ENCODE data around the gene CNTNAP4. TPM values are rescaled to one million over a fixed set of nuclear protein-coding genes. Genes with fewer than 3 reads are reported as not detected.

Gene CNTNAP4
- total RNA-seq, 1 experiment from 2014 or later: not detected

GRCh38 chr16:76446251-76446650, 169.1 kb downstream of the CNTNAP4 start:
- ChIA-PET POLR2A (no interaction called here), CTCF (no interaction called here), RAD21 (ENCODE audit: low non-redundant PET in 1 of 2, low total read pairs in 2 of 2, uncharacterized antibody in 2 of 2, unreplicated experiment in 2 of 2) (no interaction called here)
- Histone ChIP-seq H3K4me1 (ENCODE audit: control insufficient read depth in 1 of 2, insufficient read depth in 2 of 2, low read length in 2 of 2) (no peaks in the 10 kb centered on the region), H3K4me3 (replicated peaks in 1 of 2; ENCODE audit: low read depth in 1 of 2, low read length in 2 of 2) (no peak overlapping the region), H3K9ac (ENCODE audit: low read length) (no peak overlapping the region), H2AFZ (ENCODE audit: low read depth, low read length, poor library complexity, severe bottlenecking) (no peak overlapping the region), H3K9me2 (ENCODE audit: insufficient read depth) (no peaks in the 10 kb centered on the region), H3K4me2 (ENCODE audit: low read length) (no peak overlapping the region), H3K27ac (ENCODE audit: low read depth, low read length) (no peak overlapping the region), H3K79me2 (ENCODE audit: insufficient read depth, low read length) (no peaks in the 10 kb centered on the region), H3K27me3 (ENCODE audit: insufficient read depth, low read length) (no peaks in the 10 kb centered on the region), H3K36me3 (ENCODE audit: control insufficient read depth in 1 of 2, insufficient read depth in 2 of 2, low read length in 2 of 2) (no peaks in the 10 kb centered on the region), H4K20me1 (ENCODE audit: insufficient read depth) (no peaks in the 10 kb centered on the region; the same call in 1 of the 2 replicates), H3K9me3 (ENCODE audit: control insufficient read depth in 1 of 2, insufficient read depth in 1 of 2, low read depth in 1 of 2, low read length in 2 of 2) (peaks cover 0 to 15% of the 10 kb centered on the region in 2 experiments; a peak in 3 of 4 replicates)
- TF ChIP-seq FOSL1 (IDR thresholded peaks at IDR 0.05; ENCODE audit: low read depth): no peak
- TF ChIP-seq SIN3A (IDR thresholded peaks at IDR 0.05; ENCODE audit: low read depth): no peak
- TF ChIP-seq EGR1 (IDR thresholded peaks at IDR 0.05; ENCODE audit: low read depth): no peak
- TF ChIP-seq SP1 (IDR thresholded peaks at IDR 0.05; ENCODE audit: low read depth): no peak
- no peak for TF ChIP-seq TCF7L2 (IDR thresholded peaks at IDR 0.05; ENCODE audit: borderline replicate concordance, extremely low read depth, insufficient read depth, insufficient read length)
- TF ChIP-seq RAD21 (IDR thresholded peaks at IDR 0.05; ENCODE audit: low read depth): no peak
- no peak for TF ChIP-seq EZH2 (IDR thresholded peaks at IDR 0.05)
- TF ChIP-seq SRF (IDR thresholded peaks at IDR 0.05; ENCODE audit: low read depth): no peak
- no peak for TF ChIP-seq EZH2phosphoT487 (IDR thresholded peaks at IDR 0.05; ENCODE audit: borderline replicate concordance)
- no peak for TF ChIP-seq YY1 (IDR thresholded peaks at IDR 0.05; ENCODE audit: extremely low read depth, insufficient replicate concordance, low read depth, low read length)
- TF ChIP-seq POLR2A (IDR thresholded peaks at IDR 0.05; ENCODE audit: borderline replicate concordance, extremely low read depth, insufficient read depth, insufficient read length): no peak
- no peak for TF ChIP-seq ZFX (IDR thresholded peaks at IDR 0.05)
- TF ChIP-seq CBX3 (IDR thresholded peaks at IDR 0.05; ENCODE audit: low read depth): no peak
- TF ChIP-seq ELF1 (IDR thresholded peaks at IDR 0.05; ENCODE audit: borderline replicate concordance, low read depth): no peak
- TF ChIP-seq ZNF274 (IDR thresholded peaks at IDR 0.05; ENCODE audit: low read depth, low read length): no peak
- no peak for DNase-seq (ENCODE audit: low read depth, low spot score)
- no TSS peak for BruUV-seq (replicated peaks)
- intact Hi-C loops (cut with micrococcal nuclease): no loop called here
- no peak for ATAC-seq

All from HCT116 (cell line).